Fibroblast of lung (primary cell): Measurements from ENCODE around the gene NOL9. TPM values are rescaled to one million over a fixed set of nuclear protein-coding genes. Genes with fewer than 3 reads are reported as not detected.
"Not testable (repeated sequence)": the region's sequence is repeated elsewhere in the genome, so short reads cannot be mapped to it uniquely, and the experiment has no call there.

Source experiments
- DNase-seq, 2 donors: peaks; one replicate each; pipeline versions ENCODE4 v3.0.0 to v3.0.0-alpha.2; 2010; ENCODE audit warnings: low read depth in 2 of 2
- H2AFZ ChIP-seq: 2 replicates; pipeline ENCODE4 v1.5.1; 2012; ENCODE audit warnings: low read length, control low read depth, inconsistent platforms
- H3K27ac ChIP-seq: 2 replicates; pipeline ENCODE4 v1.5.1; 2011; ENCODE audit warnings: low read length, control low read depth; ENCODE audit not compliant: insufficient read depth
- H3K27me3 ChIP-seq: 2 replicates; pipeline ENCODE4 v1.5.1; 2011; ENCODE audit warnings: mild to moderate bottlenecking, low read length; ENCODE audit not compliant: control insufficient read depth, insufficient read depth
- H3K36me3 ChIP-seq: 2 replicates; pipeline ENCODE4 v1.5.1; 2011; ENCODE audit warnings: low read length; ENCODE audit not compliant: control insufficient read depth, insufficient read depth
- H3K4me1 ChIP-seq: 2 replicates; pipeline ENCODE4 v1.5.1; 2011; ENCODE audit warnings: low read length; ENCODE audit not compliant: control insufficient read depth, insufficient read depth; ENCODE audit errors: extremely low read depth
- H3K4me2 ChIP-seq: 2 replicates; pipeline ENCODE4 v1.5.1; 2011; ENCODE audit warnings: low read length, control low read depth; ENCODE audit not compliant: insufficient read depth; ENCODE audit errors: extremely low read depth
- H3K4me3 ChIP-seq, 4 experiments: fragments of 200-600 bp in 1 of 4; sonication (generic) in 1 of 4; replicated peaks in 1 of 4; 2 replicates each; pipeline ENCODE4 v1.5.1; 2011 to 2016; ENCODE audit warnings: low read length in 4 of 4, low read depth in 3 of 4, mild to moderate bottlenecking in 3 of 4, control low read depth in 2 of 4, inconsistent platforms in 1 of 4, mixed read lengths in 1 of 4; ENCODE audit not compliant: insufficient read depth in 1 of 4; ENCODE audit errors: control extremely low read depth in 1 of 4
- H3K79me2 ChIP-seq: 2 replicates; pipeline ENCODE4 v1.5.1; 2012; ENCODE audit warnings: mild to moderate bottlenecking, low read length, inconsistent platforms; ENCODE audit not compliant: control insufficient read depth, insufficient read depth
- H3K9ac ChIP-seq: 2 replicates; pipeline ENCODE4 v1.5.1; 2011; ENCODE audit warnings: mild to moderate bottlenecking, low read length, control low read depth; ENCODE audit not compliant: insufficient read depth
- H3K9me3 ChIP-seq: 2 replicates; pipeline ENCODE4 v1.5.1; 2012; ENCODE audit warnings: low read depth, low read length; ENCODE audit not compliant: control insufficient read depth, insufficient read depth
- H4K20me1 ChIP-seq: 2 replicates; pipeline ENCODE4 v1.5.1; 2011; ENCODE audit warnings: low read length; ENCODE audit not compliant: control insufficient read depth, insufficient read depth; ENCODE audit errors: extremely low read depth
- EZH2 ChIP-seq: IDR thresholded peaks from 2 replicates; pipeline ENCODE4 v1.5.1; 2012; ENCODE audit warnings: low read length, control low read depth, mild to moderate bottlenecking; ENCODE audit errors: missing control alignments
- polyA plus RNA-seq, 2 donors: library from polyadenylated mRNA; depleted of rRNA in 1 of 2; stranded (reverse) in 1 of 2; unstranded in 1 of 2; fragments of >200 nt; gene quantifications; 2 replicates each; pipeline ENCODE4 v1.2.1, GENCODE V29; 2011 to 2012; ENCODE audit warnings: missing spikeins in 1 of 2
- total RNA-seq: library from RNA; depleted of rRNA; stranded (reverse); fragments of >200 nt; gene quantifications from 2 replicates; pipeline ENCODE4 v1.2.1, GENCODE V29; 2014
- TF ChIP-seq, protein P1 (sequence below), 2 donors: IDR thresholded peaks in 1 of 2; conservative IDR thresholded peaks in 1 of 2; 1 replicate in 1 of 2; 2 replicates in 1 of 2; pipeline ENCODE4 v1.5.1; 2011 to 2012; ENCODE audit warnings: low read length in 2 of 2, control low read depth in 1 of 2, inconsistent platforms in 1 of 2, low read depth in 1 of 2, mild to moderate bottlenecking in 1 of 2

Gene NOL9
- total and polyA plus RNA-seq, 2 donors (not counting 1 experiment from before 2014, with no cell fraction given): 17.5 to 19.0 TPM

DNA sequence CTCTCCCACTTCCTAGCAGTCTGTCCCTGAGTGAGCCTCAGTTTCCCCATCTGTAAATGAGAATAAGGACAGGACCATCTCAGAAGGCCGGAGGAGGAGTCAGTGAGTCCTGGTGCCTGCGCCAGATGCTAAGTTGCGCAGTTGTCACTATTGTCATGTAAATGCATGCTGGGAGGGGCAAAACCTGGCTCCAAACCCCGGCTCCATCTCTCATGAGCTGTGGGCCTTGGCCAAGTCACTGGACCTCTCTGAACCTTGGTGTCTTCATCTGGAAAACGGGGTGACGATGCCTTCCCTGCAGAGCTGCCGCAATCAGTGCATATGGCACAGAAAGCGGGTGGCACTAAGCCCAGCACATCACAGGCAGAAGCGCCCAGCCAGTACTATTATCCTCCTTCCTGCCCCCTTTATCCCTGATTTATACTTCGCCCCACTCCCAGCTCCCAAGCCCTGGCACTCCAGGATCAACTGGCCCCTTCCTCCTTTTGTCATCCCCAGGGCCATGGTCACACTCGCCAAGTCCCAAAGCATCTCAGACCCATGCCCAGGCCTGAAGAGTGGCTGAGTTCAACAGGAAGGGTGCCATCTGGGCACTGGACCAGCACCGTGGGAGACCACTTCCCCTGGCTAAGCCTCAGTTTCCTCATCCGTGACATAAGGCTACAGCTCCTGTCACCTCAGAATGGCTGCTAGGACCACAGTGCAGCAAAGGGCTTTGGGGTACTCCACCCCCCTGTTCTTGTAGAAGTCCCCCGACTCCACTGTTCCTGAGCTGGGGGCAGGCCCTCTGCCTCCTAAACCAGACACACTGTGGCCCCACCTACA, 58.6 kb downstream of the NOL9 start:
- Histone ChIP-seq H2AFZ (no peak overlapping the region), H3K4me2 (no peak overlapping the region), H3K9ac (no peak overlapping the region), H4K20me1 (no peaks in the 10 kb centered on the region), H3K79me2 (no peaks in the 10 kb centered on the region), H3K4me3 (no peak overlapping the region), H3K27me3 (peaks cover 14% of the 10 kb centered on the region), H3K36me3 (no peaks in the 10 kb centered on the region), H3K4me1 (no peaks in the 10 kb centered on the region), H3K27ac (no peak overlapping the region), H3K9me3 (no peaks in the 10 kb centered on the region)
- TF ChIP-seq, protein P1, sequence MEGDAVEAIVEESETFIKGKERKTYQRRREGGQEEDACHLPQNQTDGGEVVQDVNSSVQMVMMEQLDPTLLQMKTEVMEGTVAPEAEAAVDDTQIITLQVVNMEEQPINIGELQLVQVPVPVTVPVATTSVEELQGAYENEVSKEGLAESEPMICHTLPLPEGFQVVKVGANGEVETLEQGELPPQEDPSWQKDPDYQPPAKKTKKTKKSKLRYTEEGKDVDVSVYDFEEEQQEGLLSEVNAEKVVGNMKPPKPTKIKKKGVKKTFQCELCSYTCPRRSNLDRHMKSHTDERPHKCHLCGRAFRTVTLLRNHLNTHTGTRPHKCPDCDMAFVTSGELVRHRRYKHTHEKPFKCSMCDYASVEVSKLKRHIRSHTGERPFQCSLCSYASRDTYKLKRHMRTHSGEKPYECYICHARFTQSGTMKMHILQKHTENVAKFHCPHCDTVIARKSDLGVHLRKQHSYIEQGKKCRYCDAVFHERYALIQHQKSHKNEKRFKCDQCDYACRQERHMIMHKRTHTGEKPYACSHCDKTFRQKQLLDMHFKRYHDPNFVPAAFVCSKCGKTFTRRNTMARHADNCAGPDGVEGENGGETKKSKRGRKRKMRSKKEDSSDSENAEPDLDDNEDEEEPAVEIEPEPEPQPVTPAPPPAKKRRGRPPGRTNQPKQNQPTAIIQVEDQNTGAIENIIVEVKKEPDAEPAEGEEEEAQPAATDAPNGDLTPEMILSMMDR (conservative IDR thresholded peaks at IDR 0.05 in 1 of 2, IDR thresholded peaks at IDR 0.05 in 1 of 2; ENCODE audit: low read depth in 1 of 2, low read length in 2 of 2): no peak
- no peak for TF ChIP-seq EZH2
- no peak for DNase-seq

DNA sequence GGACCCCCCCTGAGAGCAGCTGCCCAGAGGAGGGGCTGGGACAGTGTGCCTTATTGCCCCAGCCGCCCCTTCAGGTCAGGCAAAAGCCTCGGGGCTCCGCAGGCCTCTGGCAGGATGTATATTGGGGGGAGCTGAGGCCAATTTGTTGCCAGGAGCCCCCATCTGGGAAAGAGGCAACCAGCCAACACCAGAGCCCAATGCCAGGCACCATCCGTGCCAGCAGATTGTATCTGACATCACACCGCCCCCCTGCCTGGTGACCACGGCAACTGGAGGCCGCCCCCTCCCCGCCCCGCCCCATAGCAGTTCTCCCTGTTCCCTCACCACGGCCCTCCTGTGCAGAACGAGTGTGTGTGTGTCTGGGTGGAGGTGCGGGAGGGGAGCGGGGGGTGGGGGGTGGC, 59.3 kb downstream of the NOL9 start:
- Histone ChIP-seq H3K4me3 (no peak overlapping the region), H3K4me1 (no peaks in the 10 kb centered on the region), H3K9me3 (no peaks in the 10 kb centered on the region), H3K27ac (no peak overlapping the region), H3K79me2 (no peaks in the 10 kb centered on the region), H3K9ac (no peak overlapping the region), H3K4me2 (no peak overlapping the region), H3K36me3 (no peaks in the 10 kb centered on the region), H2AFZ (no peak overlapping the region), H3K27me3 (peaks cover 14% of the 10 kb centered on the region), H4K20me1 (no peaks in the 10 kb centered on the region)
- no peak for DNase-seq
- no peak for TF ChIP-seq EZH2
- TF ChIP-seq, protein P1 (conservative IDR thresholded peaks at IDR 0.05 in 1 of 2, IDR thresholded peaks at IDR 0.05 in 1 of 2; ENCODE audit: low read depth in 1 of 2, low read length in 2 of 2): no peak

DNA sequence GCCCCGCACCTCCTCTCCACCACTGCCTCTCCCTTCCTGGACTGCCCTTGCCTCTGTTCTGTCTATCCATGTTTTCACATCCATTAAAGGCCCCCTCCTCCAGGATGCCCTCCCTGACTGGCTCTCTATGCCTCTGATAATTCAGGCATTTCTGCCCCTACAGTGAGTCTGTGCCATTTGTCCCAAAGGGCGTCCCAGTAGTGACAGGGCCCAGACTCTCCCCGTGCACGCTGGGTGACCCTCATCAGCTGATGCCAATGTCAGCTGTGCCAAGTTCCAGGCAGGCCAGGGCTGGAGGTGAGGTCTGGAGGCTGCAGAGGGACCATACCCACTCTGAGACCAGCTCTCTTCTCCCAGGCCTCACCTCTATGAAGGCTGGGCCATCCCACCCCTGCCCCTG, 59.7 kb downstream of the NOL9 start:
- H3K27ac ChIP-seq: no peak overlapping the region
- H2AFZ ChIP-seq: no peak overlapping the region
- TF ChIP-seq, protein P1 (conservative IDR thresholded peaks at IDR 0.05 in 1 of 2, IDR thresholded peaks at IDR 0.05 in 1 of 2; ENCODE audit: low read depth in 1 of 2, low read length in 2 of 2): no peak
- TF ChIP-seq EZH2: no peak
- no peaks in the 10 kb centered on the region for H3K79me2 ChIP-seq
- no peak overlapping the region for H3K4me2 ChIP-seq
- no peaks in the 10 kb centered on the region for H3K36me3 ChIP-seq
- no peaks in the 10 kb centered on the region for H4K20me1 ChIP-seq
- H3K4me3 ChIP-seq: no peak overlapping the region
- no peaks in the 10 kb centered on the region for H3K9me3 ChIP-seq
- no peaks in the 10 kb centered on the region for H3K4me1 ChIP-seq
- no peak for DNase-seq
- H3K27me3 ChIP-seq: peaks cover 14% of the 10 kb centered on the region
- H3K9ac ChIP-seq: no peak overlapping the region

DNA sequence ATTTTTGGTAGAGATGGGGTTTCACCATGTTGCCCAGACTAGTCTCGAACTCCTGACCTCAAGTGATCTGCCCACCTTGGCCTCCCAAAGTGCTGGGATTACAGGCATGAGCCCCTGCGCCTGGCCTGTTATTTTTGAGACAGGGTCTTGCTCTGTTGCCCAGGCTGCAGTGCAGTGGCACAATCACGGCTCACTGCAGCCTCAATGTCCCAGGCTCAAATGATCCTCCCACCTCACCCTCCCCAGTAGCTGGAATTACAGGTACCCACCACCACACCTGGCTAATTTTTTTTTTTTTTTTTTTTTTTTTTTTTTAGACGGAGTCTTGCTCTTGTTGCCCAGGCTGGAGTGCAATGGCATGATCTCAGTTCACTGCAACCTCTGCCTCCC, 60.5 kb downstream of the NOL9 start:
- not testable (repeated sequence) for H4K20me1 ChIP-seq, H3K4me1 ChIP-seq, H2AFZ ChIP-seq, H3K36me3 ChIP-seq, H3K79me2 ChIP-seq, H3K4me3 ChIP-seq, H3K4me2 ChIP-seq, DNase-seq, H3K9me3 ChIP-seq, H3K27ac ChIP-seq, H3K9ac ChIP-seq
- H3K27me3 ChIP-seq: peaks cover 14% of the 10 kb centered on the region
